ENCODE measurements around the gene CACNG4.

DNA sequence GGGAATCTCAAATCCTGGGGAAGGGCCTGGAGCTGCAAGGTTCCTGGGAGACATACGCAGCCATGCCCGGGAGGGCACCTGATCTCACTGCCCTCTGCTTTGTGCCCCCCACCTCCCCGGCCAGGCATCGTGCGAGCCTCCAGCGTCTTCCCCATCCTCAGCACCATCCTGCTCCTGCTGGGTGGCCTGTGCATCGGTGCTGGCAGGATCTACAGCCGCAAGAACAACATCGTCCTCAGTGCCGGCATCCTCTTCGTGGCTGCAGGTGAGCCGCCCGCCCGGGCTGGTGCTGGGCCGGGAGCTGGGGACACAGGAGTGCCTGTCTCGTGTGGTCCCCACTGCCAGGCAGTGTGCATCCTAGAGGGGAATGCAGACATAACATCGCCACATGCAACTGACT lies 60.2 kb downstream of the CACNG4 start:
- no peak for TF ChIP-seq FOXK2 (IDR thresholded peaks at IDR 0.05)
- TF ChIP-seq SP1 (IDR thresholded peaks at IDR 0.05) = no peak
- TF ChIP-seq SUZ12 (IDR thresholded peaks at IDR 0.05) = no peak
